HEK293T (cell line): ENCODE measurements around the gene RABL2A.
"Not testable (repeated sequence)": the region's sequence is repeated elsewhere in the genome, so short reads cannot be mapped to it uniquely, and the experiment has no call there.

ENCODE experiments used
- CTCF ChIA-PET: fragments of 350-600 bp; formaldehyde crosslinking; extraction: SDS; loops from one replicate; lab custom pipeline; 2021; ENCODE audit warnings: antibody characterized with exemption, inconsistent platforms; lab: Yijun Ruan, JAX
- POLR2A ChIA-PET: fragments of 350-600 bp; formaldehyde crosslinking; extraction: SDS; loops from one replicate; lab custom pipeline; 2020; ENCODE audit warnings: antibody characterized with exemption, inconsistent platforms; lab: Yijun Ruan, JAX
- DNase-seq: peaks from one replicate; pipeline ENCODE4 v3.0.0; 2012; ENCODE audit warnings: mixed read lengths; ENCODE audit errors: extremely low spot score
- ARNT ChIP-seq: fragments of 450-650 bp; IDR thresholded peaks from 2 replicates; pipeline ENCODE4 v1.6.1; 2017; ENCODE audit warnings: mild to moderate bottlenecking
- BHLHE40 ChIP-seq: fragments of 450-650 bp; IDR thresholded peaks from 2 replicates; pipeline ENCODE4 v1.6.1; 2016; ENCODE audit warnings: mild to moderate bottlenecking, moderate library complexity, borderline replicate concordance
- CTBP1 ChIP-seq: fragments of 450-650 bp; IDR thresholded peaks from 2 replicates; pipeline ENCODE4 v1.6.1; 2016; ENCODE audit warnings: borderline replicate concordance
- ELF4 ChIP-seq: fragments of 450-650 bp; IDR thresholded peaks from 2 replicates; pipeline ENCODE4 v1.6.1; 2017; ENCODE audit warnings: antibody characterized with exemption
- FOXA1 ChIP-seq: fragments of 450-650 bp; IDR thresholded peaks from 2 replicates; pipeline ENCODE4 v1.6.1; 2016; ENCODE audit warnings: mild to moderate bottlenecking
- FOXK2 ChIP-seq: fragments of 450-650 bp; IDR thresholded peaks from 2 replicates; pipeline ENCODE4 v1.6.1; 2016; ENCODE audit warnings: mild to moderate bottlenecking
- FOXM1 ChIP-seq: fragments of 450-650 bp; IDR thresholded peaks from 2 replicates; pipeline ENCODE4 v1.6.1; 2017; ENCODE audit warnings: mild to moderate bottlenecking, borderline replicate concordance
- HDGF ChIP-seq: fragments of 450-650 bp; IDR thresholded peaks from 2 replicates; pipeline ENCODE4 v1.6.1; 2017; ENCODE audit warnings: antibody characterized with exemption, borderline replicate concordance
- L3MBTL2 ChIP-seq: fragments of 450-650 bp; conservative IDR thresholded peaks from 2 replicates; pipeline ENCODE4 v1.6.1; 2016; ENCODE audit warnings: mild to moderate bottlenecking
- LEF1 ChIP-seq: fragments of 450-650 bp; IDR thresholded peaks from 2 replicates; pipeline ENCODE4 v1.6.1; 2017; ENCODE audit warnings: mild to moderate bottlenecking, borderline replicate concordance
- NFRKB ChIP-seq: fragments of 450-650 bp; IDR thresholded peaks from 2 replicates; pipeline ENCODE4 v1.6.1; 2016; ENCODE audit warnings: mild to moderate bottlenecking, moderate library complexity
- PKNOX1 ChIP-seq: fragments of 450-650 bp; IDR thresholded peaks from 2 replicates; pipeline ENCODE4 v1.6.1; 2016
- SP1 ChIP-seq: fragments of 450-650 bp; IDR thresholded peaks from 2 replicates; pipeline ENCODE4 v1.6.1; 2017
- SUZ12 ChIP-seq: fragments of 450-650 bp; IDR thresholded peaks from 2 replicates; pipeline ENCODE4 v1.6.1; 2016; ENCODE audit warnings: mild to moderate bottlenecking
- TARDBP ChIP-seq: fragments of 450-650 bp; IDR thresholded peaks from 2 replicates; pipeline ENCODE4 v1.6.1; 2016
- ZNF384 ChIP-seq: fragments of 450-650 bp; IDR thresholded peaks from 2 replicates; pipeline ENCODE4 v1.6.1; 2016

The RABL2A gene

GRCh38 chr2:113677330-113677729, 50.3 kb downstream of the RABL2A start:
- CTCF ChIA-PET = interaction anchor here (0.6 kb wide), 1 partner anchor 19 kb away, joined by 4 read pairs; no protein-coding TSS in a partner anchor
- DNase-seq = no peak
- TF ChIP-seq CTBP1 (no peak), NFRKB (no peak), ZNF384 (no peak), SP1 (no peak), HDGF (no peak), BHLHE40 (no peak), TARDBP (no peak), ARNT (no peak), ELF4 (no peak), LEF1 (no peak), SUZ12 (no peak)
- POLR2A ChIA-PET = interaction anchor here (1.5 kb wide), 1 partner anchor 21 kb away, joined by 3 read pairs; no protein-coding TSS in a partner anchor

GRCh38 chr2:113679457-113679856, 52.4 kb downstream of the RABL2A start:
- POLR2A ChIA-PET = no interaction called here
- TF ChIP-seq PKNOX1 (no peak), CTBP1 (no peak), ELF4 (no peak), FOXA1 (no peak), ZNF384 (no peak), TARDBP (no peak), ARNT (no peak)
- CTCF ChIA-PET = no interaction called here
- DNase-seq = no peak

GRCh38 chr2:113685471-113685870, 58.4 kb downstream of the RABL2A start:
- DNase-seq = no peak
- POLR2A ChIA-PET = interaction anchor here (0.8 kb wide), 1 partner anchor 30 kb away, joined by 3 read pairs; no protein-coding TSS in a partner anchor
- no peak for TF ChIP-seq SP1
- CTCF ChIA-PET = interaction anchor here (0.6 to 1.0 kb wide), 2 partner anchors 15 to 654 kb away, joined by 3 to 5 read pairs; no protein-coding TSS in a partner anchor

GRCh38 chr2:113686537-113686936, 59.5 kb downstream of the RABL2A start:
- TF ChIP-seq SP1 = no peak
- no peak for TF ChIP-seq NFRKB
- TF ChIP-seq LEF1 = no peak
- no peak for TF ChIP-seq ZNF384
- TF ChIP-seq TARDBP = no peak
- no peak for TF ChIP-seq L3MBTL2
- no peak for TF ChIP-seq HDGF
- no peak for TF ChIP-seq ELF4
- TF ChIP-seq FOXM1 = no peak
- TF ChIP-seq ARNT = no peak
- no peak for TF ChIP-seq FOXA1
- no peak for TF ChIP-seq PKNOX1
- no peak for TF ChIP-seq FOXK2
- no peak for TF ChIP-seq CTBP1
- TF ChIP-seq SUZ12 = no peak
- TF ChIP-seq BHLHE40 = no peak
- POLR2A ChIA-PET = no interaction called here
- CTCF ChIA-PET = no interaction called here
- no peak for DNase-seq

GRCh38 chr2:113690871-113691270, 63.8 kb downstream of the RABL2A start:
- CTCF ChIA-PET = not testable (repeated sequence)

More at GRCh38 chr2:113690871-113691270, 63.8 kb downstream of the RABL2A start:
- POLR2A ChIA-PET, DNase-seq: not testable (repeated sequence)
